Bronchial epithelial cell (primary cell): Measurements from ENCODE around the gene PPCDC. TPM values are rescaled to one million over a fixed set of nuclear protein-coding genes. Genes with fewer than 3 reads are reported as not detected.

Experiments used
- DNase-seq: peaks from one replicate; pipeline ENCODE4 v3.0.0-alpha.2; 2010; ENCODE audit warnings: low read depth
- FAIRE-seq: peaks from 2 replicates; lab custom pipeline; 2011; peaks lifted over from hg19 to GRCh38; lab: Jason Lieb, UNC
- H3K27me3 ChIP-seq: 2 replicates; pipeline ENCODE4 v1.5.1; 2011; ENCODE audit warnings: low read length; ENCODE audit not compliant: control insufficient read depth, insufficient read depth
- H3K36me3 ChIP-seq: 2 replicates; pipeline ENCODE4 v1.5.1; 2011; ENCODE audit warnings: low read length; ENCODE audit not compliant: control insufficient read depth, insufficient read depth
- H3K4me3 ChIP-seq: 2 replicates; pipeline ENCODE4 v1.5.1; 2011; ENCODE audit warnings: mild to moderate bottlenecking, low read depth, low read length, control low read depth
- total RNA-seq: library from RNA; depleted of rRNA; stranded (reverse); fragments of >200 nt; gene quantifications from 2 replicates; pipeline ENCODE4 v1.2.1, GENCODE V29; 2014
- TF ChIP-seq, protein P1 (sequence below): IDR thresholded peaks from 2 replicates; pipeline ENCODE4 v1.5.1; 2011; ENCODE audit warnings: mild to moderate bottlenecking, moderate library complexity, low read length, control low read depth, inconsistent platforms; ENCODE audit not compliant: insufficient read depth, severe bottlenecking

The PPCDC gene
- total RNA-seq, 1 donor from 2014 or later, result 13.2 TPM

- Histone ChIP-seq H3K4me3 (no peak overlapping the region), H3K27me3 (no peaks in the 10 kb centered on the region), H3K36me3 (peaks cover 8% of the 10 kb centered on the region)
- TF ChIP-seq, protein P1, sequence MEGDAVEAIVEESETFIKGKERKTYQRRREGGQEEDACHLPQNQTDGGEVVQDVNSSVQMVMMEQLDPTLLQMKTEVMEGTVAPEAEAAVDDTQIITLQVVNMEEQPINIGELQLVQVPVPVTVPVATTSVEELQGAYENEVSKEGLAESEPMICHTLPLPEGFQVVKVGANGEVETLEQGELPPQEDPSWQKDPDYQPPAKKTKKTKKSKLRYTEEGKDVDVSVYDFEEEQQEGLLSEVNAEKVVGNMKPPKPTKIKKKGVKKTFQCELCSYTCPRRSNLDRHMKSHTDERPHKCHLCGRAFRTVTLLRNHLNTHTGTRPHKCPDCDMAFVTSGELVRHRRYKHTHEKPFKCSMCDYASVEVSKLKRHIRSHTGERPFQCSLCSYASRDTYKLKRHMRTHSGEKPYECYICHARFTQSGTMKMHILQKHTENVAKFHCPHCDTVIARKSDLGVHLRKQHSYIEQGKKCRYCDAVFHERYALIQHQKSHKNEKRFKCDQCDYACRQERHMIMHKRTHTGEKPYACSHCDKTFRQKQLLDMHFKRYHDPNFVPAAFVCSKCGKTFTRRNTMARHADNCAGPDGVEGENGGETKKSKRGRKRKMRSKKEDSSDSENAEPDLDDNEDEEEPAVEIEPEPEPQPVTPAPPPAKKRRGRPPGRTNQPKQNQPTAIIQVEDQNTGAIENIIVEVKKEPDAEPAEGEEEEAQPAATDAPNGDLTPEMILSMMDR, result no peak
- DNase-seq, result no peak
- FAIRE-seq, result no peak
Measured at GRCh38 chr15:75045332-75046015, 22.1 kb downstream of the PPCDC start.

GRCh38 chr15:75048394-75048793 lies 25.0 kb downstream of the PPCDC start:
- DNase-seq (no peak), FAIRE-seq (no peak)
- Histone ChIP-seq H3K4me3 (no peak overlapping the region), H3K36me3 (peaks cover 6% of the 10 kb centered on the region), H3K27me3 (no peaks in the 10 kb centered on the region)
- TF ChIP-seq, protein P1, result no peak

DNA sequence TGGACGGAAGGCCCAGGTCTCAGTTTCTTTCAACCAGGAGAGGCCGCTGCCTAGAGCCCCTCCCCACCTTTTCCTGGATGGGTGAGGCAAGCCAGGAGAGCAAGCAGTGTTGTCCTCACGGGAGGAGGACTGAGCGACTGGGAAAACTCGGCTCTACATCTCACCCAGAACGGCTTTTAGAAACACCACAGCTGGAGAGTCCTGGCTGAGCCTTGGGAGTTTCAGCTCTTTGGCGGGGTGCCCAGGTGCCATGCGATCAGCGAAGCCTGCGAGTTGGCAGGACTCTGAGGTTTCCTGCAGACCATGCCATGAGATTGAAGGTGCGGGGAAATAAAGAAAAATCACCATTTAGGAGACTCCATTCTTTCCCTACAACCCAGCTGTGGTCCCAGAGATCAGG lies 26.0 kb downstream of the PPCDC start:
- Histone ChIP-seq H3K36me3 (peaks cover 6% of the 10 kb centered on the region), H3K4me3 (no peak overlapping the region), H3K27me3 (no peaks in the 10 kb centered on the region)
- FAIRE-seq, result no peak
- no peak for DNase-seq
- TF ChIP-seq, protein P1, result no peak

DNA sequence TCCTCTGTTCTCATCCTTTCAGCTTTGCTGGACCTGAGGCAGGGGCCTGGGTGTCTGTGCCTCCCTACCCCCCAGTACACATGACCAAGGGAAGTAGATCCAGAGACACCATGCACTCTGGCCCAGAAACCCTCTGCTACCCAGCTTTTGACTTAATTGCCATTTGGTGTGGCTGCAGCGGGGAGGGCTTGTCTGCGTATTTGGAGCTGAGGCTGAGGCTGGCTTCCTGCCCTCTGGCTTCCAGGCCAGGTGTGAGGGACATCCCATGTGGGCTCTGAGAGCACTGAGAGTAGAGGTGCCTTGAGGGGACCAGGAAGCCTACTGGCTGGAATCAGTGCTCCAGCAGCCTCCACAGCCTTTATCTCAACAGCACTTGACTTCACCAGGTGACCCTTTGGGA lies 26.9 kb downstream of the PPCDC start:
- Histone ChIP-seq H3K27me3 (no peaks in the 10 kb centered on the region), H3K4me3 (no peak overlapping the region), H3K36me3 (peaks cover 4% of the 10 kb centered on the region)
- DNase-seq (no peak), FAIRE-seq (no peak)
- TF ChIP-seq, protein P1, result no peak

GRCh38 chr15:75051191-75051608 lies 27.8 kb downstream of the PPCDC start:
- Histone ChIP-seq H3K4me3 (no peak overlapping the region), H3K27me3 (no peaks in the 10 kb centered on the region), H3K36me3 (peaks cover 4% of the 10 kb centered on the region)
- TF ChIP-seq, protein P1, result no peak
- FAIRE-seq (no peak), DNase-seq (no peak)

GRCh38 chr15:75051711-75052110 lies 28.3 kb downstream of the PPCDC start:
- H3K36me3 ChIP-seq, result peaks cover 4% of the 10 kb centered on the region
- H3K27me3 ChIP-seq, result no peaks in the 10 kb centered on the region
- no peak overlapping the region for H3K4me3 ChIP-seq
- TF ChIP-seq, protein P1, result no peak
- FAIRE-seq (no peak), DNase-seq (no peak)
